C4-2B (cell line): ENCODE data around the gene PROSER1.

Experiments used
- ZFX ChIP-seq: fragments of 450-650 bp; IDR thresholded peaks from 2 replicates; pipeline ENCODE4 v1.6.1; 2017
- TF ChIP-seq, protein P1 (sequence below): fragments of 450-650 bp; conservative IDR thresholded peaks from 2 replicates; pipeline ENCODE4 v1.5.1; 2017; ENCODE audit warnings: mild to moderate bottlenecking

DNA sequence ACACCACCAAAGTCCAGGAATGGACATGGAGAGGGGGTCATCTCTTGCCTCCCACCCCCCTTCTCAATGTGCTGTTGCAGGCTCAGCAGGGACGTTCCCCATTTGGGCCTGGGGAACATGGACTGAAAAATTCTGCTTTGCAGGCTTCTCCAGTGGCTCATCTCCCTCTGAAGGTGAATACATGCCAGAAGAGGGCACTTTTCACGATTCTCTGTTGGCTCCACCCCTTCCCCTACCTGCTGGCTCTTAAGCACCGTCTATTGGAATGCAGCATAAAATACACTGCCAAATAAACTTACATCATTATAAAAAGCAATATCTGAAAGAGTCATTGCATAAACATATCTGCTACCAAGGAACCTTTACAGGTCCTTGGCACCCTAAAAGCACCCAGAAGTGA lies 36.1 kb upstream of the PROSER1 start:
- TF ChIP-seq, protein P1, sequence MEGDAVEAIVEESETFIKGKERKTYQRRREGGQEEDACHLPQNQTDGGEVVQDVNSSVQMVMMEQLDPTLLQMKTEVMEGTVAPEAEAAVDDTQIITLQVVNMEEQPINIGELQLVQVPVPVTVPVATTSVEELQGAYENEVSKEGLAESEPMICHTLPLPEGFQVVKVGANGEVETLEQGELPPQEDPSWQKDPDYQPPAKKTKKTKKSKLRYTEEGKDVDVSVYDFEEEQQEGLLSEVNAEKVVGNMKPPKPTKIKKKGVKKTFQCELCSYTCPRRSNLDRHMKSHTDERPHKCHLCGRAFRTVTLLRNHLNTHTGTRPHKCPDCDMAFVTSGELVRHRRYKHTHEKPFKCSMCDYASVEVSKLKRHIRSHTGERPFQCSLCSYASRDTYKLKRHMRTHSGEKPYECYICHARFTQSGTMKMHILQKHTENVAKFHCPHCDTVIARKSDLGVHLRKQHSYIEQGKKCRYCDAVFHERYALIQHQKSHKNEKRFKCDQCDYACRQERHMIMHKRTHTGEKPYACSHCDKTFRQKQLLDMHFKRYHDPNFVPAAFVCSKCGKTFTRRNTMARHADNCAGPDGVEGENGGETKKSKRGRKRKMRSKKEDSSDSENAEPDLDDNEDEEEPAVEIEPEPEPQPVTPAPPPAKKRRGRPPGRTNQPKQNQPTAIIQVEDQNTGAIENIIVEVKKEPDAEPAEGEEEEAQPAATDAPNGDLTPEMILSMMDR = no peak
- TF ChIP-seq ZFX = no peak
